Anterior cingulate cortex (tissue), 58 donors: ENCODE measurements around the gene CPM.
"Not testable (repeated sequence)": the region's sequence is repeated elsewhere in the genome, so short reads cannot be mapped to it uniquely, and the experiment has no call there.

ENCODE experiments used
- DNase-seq, 58 donors: peaks; one replicate each; lab custom pipeline; 2025; lab: John Stamatoyannopoulos, UW

CPM gene

DNA sequence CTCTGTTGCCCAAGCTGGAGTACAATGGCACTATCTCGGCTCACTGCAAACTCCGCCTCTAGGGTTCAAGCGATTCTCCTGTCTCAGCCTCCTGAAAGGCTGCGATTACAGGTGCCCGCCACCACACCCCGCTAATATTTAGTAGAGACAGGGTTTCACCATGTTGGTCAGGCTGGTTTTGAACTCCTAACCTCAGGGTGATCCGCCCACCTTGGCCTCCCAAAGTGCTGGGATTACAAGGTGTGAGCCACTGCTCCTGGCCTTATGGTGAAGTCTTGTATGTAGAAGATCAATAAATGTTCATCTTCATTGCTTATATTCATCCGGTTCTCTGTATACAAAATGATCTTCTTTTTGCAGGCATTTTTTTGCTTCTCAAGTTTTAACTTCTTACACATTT is 77.2 kb downstream of the CPM start:
- no peak for DNase-seq

DNA sequence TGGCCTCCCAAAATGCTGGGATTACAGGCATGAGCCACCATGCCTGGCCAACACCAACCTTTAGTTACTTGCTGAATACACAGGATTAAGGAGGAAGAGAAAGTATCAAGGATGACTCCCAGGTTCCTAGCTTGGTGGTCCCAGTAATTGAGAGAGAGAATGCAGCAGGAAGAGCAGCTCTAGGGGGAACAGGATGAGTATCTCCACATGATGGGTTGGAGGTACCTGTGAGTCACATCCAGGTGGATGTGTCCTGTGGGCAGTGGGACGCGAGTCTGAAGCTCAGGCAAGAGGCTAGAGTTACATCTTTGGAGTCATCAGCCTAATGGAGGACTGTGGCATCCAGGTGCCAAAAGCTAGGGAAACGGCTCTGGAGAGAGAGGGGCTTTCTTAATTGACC is 77.9 kb downstream of the CPM start:
- no peak for DNase-seq

DNA sequence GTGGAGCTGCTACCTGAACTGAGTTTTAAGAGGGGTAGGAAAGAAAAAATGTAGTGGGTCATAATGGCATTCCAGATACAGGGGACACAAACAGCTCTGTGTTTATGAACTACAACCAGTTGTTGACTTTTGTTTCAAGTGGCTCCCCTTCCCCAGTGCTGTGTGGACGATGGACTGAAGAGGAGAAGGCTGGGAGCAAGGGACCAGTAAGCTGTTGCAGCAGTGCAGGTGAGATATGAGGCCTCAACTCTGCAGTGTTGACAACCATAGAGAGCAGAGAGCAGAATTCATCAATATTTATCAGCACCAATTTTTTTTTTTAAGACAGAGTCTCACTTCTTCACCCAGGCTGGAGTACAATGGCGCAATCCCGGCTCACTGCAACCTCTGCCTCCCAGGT is 78.4 kb downstream of the CPM start:
- no peak for DNase-seq

DNA sequence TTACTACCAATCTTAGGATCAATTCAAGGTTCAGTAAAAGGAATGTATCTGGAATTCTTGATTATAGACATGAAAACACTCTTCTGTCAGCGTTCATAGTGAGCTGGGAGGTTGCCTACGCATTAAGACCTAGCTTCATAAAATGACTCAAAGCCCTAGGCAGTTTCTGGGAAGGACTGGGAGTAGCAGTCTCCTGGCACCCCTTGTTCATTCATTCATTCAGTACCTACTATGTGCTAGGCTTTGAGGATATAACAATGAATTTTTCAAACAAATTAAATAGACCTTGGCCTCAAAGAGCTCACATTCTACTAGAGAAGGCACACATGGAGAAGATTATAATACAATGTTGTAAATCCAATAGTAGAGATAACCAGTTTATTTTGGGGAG is 78.9 kb downstream of the CPM start:
- DNase-seq = no peak

GRCh38 chr12:68853396-68854077 is 79.4 kb downstream of the CPM start:
- no peak for DNase-seq

DNA sequence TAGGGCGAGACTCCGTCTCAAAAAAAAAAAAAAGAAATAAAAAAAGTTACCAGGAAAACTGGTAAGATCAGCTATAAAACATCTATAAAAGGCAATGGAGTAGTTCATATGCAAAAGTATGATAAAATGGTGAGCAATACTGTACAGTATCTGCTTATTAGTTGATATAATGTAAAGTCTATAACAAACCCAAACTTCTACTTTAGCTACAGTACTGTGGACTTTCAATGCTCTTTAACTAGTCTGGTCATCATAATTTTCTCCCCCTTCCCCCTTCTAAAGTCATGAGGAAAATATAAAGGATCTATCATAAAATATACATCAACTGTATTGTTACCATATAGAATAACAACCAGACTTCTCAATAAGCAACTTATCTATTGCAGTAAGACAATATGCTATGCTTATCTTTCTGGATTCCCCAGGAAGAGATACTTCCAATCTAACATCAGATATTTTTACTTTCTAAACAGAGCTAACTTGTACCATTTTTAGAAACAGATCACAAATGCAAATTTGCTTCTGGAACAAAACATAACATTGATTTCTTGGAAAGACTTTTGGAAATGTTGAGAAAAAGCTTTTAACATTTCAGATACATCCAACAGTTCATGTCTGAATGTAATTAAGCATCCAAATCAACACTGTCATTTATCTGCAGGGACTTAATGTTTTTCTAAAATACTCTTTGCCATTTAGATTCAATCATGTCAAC is 81.2 kb downstream of the CPM start:
- DNase-seq = no peak

DNA sequence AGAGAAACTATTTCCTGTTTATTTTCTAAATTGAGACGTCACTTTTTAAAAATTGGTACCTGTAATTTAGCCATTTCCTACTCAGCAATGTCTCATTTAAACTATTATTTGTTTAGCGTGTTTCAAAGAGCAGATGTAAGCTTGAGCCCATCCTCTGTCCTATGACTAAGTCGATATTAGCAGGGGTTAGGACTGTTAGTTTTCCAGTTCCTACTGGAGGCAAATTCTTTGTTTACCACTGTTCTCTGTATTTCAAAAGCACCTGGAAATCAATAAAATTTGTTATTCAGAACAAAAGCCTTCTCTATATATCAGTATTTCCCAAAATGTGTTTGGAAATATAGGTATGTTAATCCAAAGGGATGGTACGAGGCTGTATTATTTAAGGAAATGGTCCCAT is 82.6 kb downstream of the CPM start:
- DNase-seq = no peak

DNA sequence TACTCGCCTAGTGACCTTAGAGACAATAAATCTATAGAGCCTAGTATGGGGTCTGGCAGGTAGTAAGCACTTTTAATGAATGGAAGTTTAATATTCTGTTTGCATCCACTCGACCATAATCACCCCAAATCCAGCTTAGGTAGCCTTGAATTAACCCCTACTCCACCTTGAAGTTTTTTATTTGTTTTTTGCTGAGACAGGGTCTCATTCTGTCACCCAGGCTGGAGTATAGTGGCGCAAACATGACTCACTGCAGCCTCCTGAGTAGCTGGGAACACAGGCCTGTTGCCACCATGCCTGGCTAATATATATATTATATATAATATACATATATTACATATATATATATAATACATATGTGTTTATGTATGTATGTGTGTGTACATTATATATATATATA is 86.2 kb downstream of the CPM start:
- no peak for DNase-seq

GRCh38 chr12:68844788-68845695 is 87.9 kb downstream of the CPM start:
- DNase-seq = no peak

GRCh38 chr12:68844318-68844745 is 88.6 kb downstream of the CPM start:
- no peak for DNase-seq

GRCh38 chr12:68842784-68843567 is 90.0 kb downstream of the CPM start:
- no peak for DNase-seq

GRCh38 chr12:68842123-68842522 is 90.8 kb downstream of the CPM start:
- no peak for DNase-seq

GRCh38 chr12:68841717-68842116 is 91.3 kb downstream of the CPM start:
- no peak for DNase-seq

- DNase-seq = not testable (repeated sequence)
Observed at GRCh38 chr12:68841175-68841574, 91.8 kb downstream of the CPM start.

DNA sequence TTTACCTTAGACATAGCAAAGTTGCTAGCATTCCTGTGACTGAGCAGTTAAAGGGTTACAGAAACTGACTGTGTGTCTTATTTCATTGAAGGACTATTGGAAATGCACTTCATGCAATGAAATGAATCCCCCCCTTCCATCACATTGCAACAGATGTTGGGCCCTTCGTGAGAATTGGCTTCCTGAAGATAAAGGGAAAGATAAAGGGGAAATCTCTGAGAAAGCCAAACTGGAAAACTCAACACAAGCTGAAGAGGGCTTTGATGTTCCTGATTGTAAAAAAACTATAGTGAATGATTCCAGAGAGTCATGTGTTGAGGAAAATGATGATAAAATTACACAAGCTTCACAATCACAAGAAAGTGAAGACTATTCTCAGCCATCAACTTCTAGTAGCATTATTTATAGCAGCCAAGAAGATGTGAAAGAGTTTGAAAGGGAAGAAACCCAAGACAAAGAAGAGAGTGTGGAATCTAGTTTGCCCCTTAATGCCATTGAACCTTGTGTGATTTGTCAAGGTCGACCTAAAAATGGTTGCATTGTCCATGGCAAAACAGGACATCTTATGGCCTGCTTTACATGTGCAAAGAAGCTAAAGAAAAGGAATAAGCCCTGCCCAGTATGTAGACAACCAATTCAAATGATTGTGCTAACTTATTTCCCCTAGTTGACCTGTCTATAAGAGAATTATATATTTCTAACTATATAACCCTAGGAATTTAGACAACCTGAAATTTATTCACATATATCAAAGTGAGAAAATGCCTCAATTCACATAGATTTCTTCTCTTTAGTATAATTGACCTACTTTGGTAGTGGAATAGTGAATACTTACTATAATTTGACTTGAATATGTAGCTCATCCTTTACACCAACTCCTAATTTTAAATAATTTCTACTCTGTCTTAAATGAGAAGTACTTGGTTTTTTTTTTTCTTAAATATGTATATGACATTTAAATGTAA is 93.5 kb downstream of the CPM start:
- no peak for DNase-seq

GRCh38 chr12:68838046-68838886 is 94.7 kb downstream of the CPM start:
- no peak for DNase-seq

- DNase-seq = no peak
Observed at GRCh38 chr12:68837215-68837614, 95.8 kb downstream of the CPM start.

DNA sequence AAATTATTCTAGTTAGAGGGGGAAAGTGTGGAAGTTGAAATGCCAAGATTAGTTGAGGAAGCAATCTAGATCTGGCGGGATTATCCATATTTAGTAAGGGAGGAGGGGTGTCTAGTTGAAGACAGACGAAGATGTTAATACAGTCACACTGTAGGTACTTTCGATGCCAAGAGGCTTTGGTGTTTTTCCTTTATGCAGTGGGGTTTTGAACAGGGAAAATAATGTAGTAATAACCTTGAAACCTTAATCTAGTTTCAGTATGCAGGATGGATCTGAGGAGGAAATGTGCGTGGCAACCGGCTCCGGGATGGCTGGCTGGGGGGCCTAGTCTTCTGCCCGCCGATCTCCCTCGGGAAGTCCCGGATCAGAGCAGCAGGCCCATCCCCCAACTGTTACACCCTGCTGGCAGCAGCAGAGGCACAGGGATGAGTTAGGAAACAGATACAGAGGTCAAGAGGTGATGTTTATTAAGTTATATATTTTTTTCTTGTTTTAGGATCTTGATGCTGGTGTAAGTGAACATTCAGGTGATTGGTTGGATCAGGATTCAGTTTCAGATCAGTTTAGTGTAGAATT is 97.5 kb downstream of the CPM start:
- peak in 1 of 58 donors; percentile 24 for DNase-seq
